ENCODE results near the gene KLHL21.

GRCh38 chr1:6637770-6638169 lies 35.1 kb upstream of the KLHL21 start:
- TF ChIP-seq CTCF (conservative IDR thresholded peaks at IDR 0.05 in 1 of 2, IDR thresholded peaks at IDR 0.05 in 1 of 2; ENCODE audit: extremely low read depth in 1 of 2, insufficient read depth in 1 of 2, low read depth in 1 of 2, low read length in 2 of 2) (no peak), EZH2 (IDR thresholded peaks at IDR 0.05; ENCODE audit: borderline replicate concordance, low read length) (no peak)
